Measurements from ENCODE around the gene MRPS33.

The MRPS33 gene

DNA sequence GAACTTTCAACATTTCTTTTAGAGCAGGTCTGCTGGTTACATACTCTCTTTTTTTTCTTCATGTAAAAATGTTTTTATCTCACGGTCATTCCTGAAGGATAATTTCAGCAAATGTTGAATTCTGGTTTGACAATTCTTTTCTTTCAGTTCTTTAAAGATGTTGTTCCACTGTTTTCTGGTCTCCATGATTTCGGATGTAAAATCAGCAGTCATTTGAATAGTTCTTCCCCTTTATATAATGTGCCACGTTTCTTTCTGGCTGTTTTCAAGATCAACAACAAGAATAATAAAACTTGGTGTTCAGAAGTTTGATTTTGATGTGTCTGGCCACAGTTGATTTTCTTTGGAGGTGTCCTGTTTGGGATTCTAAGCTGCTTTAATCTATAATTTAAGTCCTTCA, 14.0 kb upstream of the MRPS33 start:
- H3K27ac Mint-ChIP-seq: no peak overlapping the region
- no peak for DNase-seq
- peaks cover 6% of the 10 kb centered on the region for H3K4me1 Mint-ChIP-seq
- peaks cover 19% of the 10 kb centered on the region for H3K36me3 Mint-ChIP-seq (ENCODE audit: low read depth)
- H3K9me3 Mint-ChIP-seq: peaks cover 60% of the 10 kb centered on the region
- H3K27me3 Mint-ChIP-seq (ENCODE audit: low read depth, poor library complexity): peaks cover 5% of the 10 kb centered on the region
- H3K4me3 Mint-ChIP-seq: no peak overlapping the region
- TF ChIP-seq CTCF (IDR thresholded peaks at IDR 0.05): no peak

DNA sequence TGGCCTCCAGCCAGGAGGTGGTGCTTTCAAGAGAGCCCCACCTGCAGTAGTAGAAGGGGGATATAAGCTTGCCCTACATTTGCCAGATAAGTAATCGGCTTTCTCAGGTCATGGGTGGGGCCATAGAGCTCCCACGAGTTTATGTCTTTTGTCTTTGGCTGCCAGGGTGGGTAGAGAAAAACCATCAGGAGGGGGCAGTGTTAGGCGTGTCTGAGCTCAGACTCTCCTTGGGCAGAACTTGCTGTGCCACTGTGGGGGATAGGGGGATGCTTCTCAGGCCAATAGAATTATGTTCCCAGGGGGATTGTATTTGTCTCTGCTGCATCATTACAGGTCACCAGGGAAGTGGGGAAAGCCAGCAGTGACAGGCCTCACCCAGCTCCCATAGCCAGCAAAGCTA, 12.3 kb upstream of the MRPS33 start:
- Mint-ChIP-seq H3K9me3 (peaks cover 62% of the 10 kb centered on the region), H3K36me3 (ENCODE audit: low read depth) (peaks cover 14% of the 10 kb centered on the region), H3K27ac (no peak overlapping the region), H3K27me3 (ENCODE audit: low read depth, poor library complexity) (peaks cover 7% of the 10 kb centered on the region), H3K4me3 (no peak overlapping the region), H3K4me1 (peaks cover under 1% of the 10 kb centered on the region)
- DNase-seq: no peak
- TF ChIP-seq CTCF (IDR thresholded peaks at IDR 0.05): no peak

- Mint-ChIP-seq H3K27me3 (ENCODE audit: low read depth, poor library complexity) (peaks cover 21% of the 10 kb centered on the region), H3K4me3 (no peak overlapping the region), H3K36me3 (ENCODE audit: low read depth) (peaks cover 9% of the 10 kb centered on the region), H3K27ac (no peak overlapping the region), H3K4me1 (no peaks in the 10 kb centered on the region), H3K9me3 (peaks cover 55% of the 10 kb centered on the region)
- TF ChIP-seq CTCF (IDR thresholded peaks at IDR 0.05): no peak
- no peak for DNase-seq
Observed at GRCh38 chr7:141024668-141025067, 9.9 kb upstream of the MRPS33 start.

GRCh38 chr7:141023295-141023694, 8.5 kb upstream of the MRPS33 start:
- peaks cover 28% of the 10 kb centered on the region for H3K27me3 Mint-ChIP-seq (ENCODE audit: low read depth, poor library complexity)
- DNase-seq: no peak
- H3K4me1 Mint-ChIP-seq: no peaks in the 10 kb centered on the region
- H3K4me3 Mint-ChIP-seq: no peak overlapping the region
- peaks cover 43% of the 10 kb centered on the region for H3K9me3 Mint-ChIP-seq
- no peak for TF ChIP-seq CTCF (IDR thresholded peaks at IDR 0.05)
- H3K27ac Mint-ChIP-seq: no peak overlapping the region
- peaks cover 7% of the 10 kb centered on the region for H3K36me3 Mint-ChIP-seq (ENCODE audit: low read depth)

DNA sequence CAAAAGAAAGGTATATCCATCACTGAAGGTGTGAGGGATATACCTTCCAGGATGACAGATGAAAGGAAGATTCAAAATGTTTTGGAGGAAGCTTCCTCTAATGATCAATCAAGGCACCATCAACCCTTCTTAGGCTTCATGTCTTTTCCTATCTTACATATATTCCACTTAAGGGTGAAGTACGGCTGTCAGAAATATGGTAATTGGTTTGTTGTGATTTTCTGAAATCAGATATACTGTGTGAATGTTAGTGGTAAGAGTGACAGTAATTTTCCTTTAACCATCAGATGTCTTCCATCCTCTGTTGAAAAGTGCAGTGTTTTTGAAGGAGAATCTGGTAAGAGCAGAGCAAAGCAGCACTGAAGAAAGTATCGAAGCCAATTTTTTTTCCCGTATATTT, 2.8 kb upstream of the MRPS33 start:
- H3K27me3 Mint-ChIP-seq (ENCODE audit: low read depth, poor library complexity): peaks cover 47% of the 10 kb centered on the region
- H3K4me3 Mint-ChIP-seq: no peak overlapping the region
- H3K4me1 Mint-ChIP-seq: peaks cover 19% of the 10 kb centered on the region
- no peak overlapping the region for H3K27ac Mint-ChIP-seq
- no peak for DNase-seq
- no peaks in the 10 kb centered on the region for H3K36me3 Mint-ChIP-seq (ENCODE audit: low read depth)
- no peak for TF ChIP-seq CTCF (IDR thresholded peaks at IDR 0.05)
- peaks cover 10% of the 10 kb centered on the region for H3K9me3 Mint-ChIP-seq

GRCh38 chr7:141016349-141016748, 1.6 kb upstream of the MRPS33 start:
- no peak for TF ChIP-seq CTCF (IDR thresholded peaks at IDR 0.05)
- Mint-ChIP-seq H3K27me3 (ENCODE audit: low read depth, poor library complexity) (peaks cover 44% of the 10 kb centered on the region), H3K9me3 (peaks cover 7% of the 10 kb centered on the region), H3K27ac (no peak overlapping the region), H3K36me3 (ENCODE audit: low read depth) (no peaks in the 10 kb centered on the region), H3K4me3 (peak overlapping the region; percentile 43), H3K4me1 (peaks cover 19% of the 10 kb centered on the region)
- no peak for DNase-seq
